Measurements from ENCODE around the gene DCDC2B. TPM values are rescaled to one million over a fixed set of nuclear protein-coding genes. Genes with fewer than 3 reads are reported as not detected.
"Not testable (repeated sequence)": the region's sequence is repeated elsewhere in the genome, so short reads cannot be mapped to it uniquely, and the experiment has no call there.

DCDC2B gene
- total and polyA plus RNA-seq, 4 donors: not detected

DNA sequence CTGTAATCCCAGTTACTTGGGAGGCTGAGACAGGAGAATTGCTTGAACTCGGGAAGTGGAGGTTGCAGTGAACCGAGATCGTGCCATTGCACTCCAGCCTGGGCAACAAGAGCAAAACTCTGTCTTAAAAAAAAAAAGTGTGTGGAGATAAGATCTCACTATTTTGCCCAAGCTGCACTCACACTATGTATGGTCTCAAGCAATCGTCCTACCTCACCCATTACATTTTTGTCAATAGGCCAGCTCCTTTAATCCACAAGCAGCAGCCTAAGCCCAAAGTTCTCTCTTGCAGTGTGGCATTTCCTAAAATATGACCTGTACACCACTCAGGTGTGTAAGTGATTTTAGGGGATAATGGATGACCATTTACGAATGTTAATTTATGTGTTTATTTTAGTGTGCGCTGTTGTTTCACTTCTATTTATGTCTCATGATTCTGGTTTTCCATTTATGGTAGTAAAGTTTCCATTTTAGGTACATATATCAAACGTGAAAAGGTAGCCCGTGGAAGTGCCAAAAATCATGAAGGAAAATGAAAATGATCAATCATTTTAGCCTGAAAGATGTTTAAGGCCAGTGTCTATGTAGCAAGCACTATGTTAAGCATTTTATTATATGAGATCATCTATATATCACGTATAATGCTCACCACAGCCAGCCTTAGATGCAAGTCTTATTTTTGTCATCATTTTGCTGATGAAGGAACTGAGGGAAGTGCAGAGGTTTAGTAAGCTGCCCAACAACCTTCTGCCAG, 47.8 kb downstream of the DCDC2B start:
- H3K27me3 ChIP-seq (ENCODE audit: control insufficient read depth in 1 of 2, insufficient read depth in 2 of 2, low read length in 1 of 2): no peaks in the 10 kb centered on the region
- H3K4me1 ChIP-seq (ENCODE audit: control insufficient read depth in 1 of 2, insufficient read depth in 2 of 2, low read length in 2 of 2): no peaks in the 10 kb centered on the region
- DNase-seq (no peak), ATAC-seq (ENCODE audit: low FRiP score) (no peak)
- no peaks in the 10 kb centered on the region for H3K9me3 ChIP-seq (ENCODE audit: control insufficient read depth, low read length)
- no peak overlapping the region for H3K4me3 ChIP-seq (ENCODE audit: low read length in 2 of 2)
- intact Hi-C loops (cut with DNase I): no loop called here
- 60 to 64% methylated on average over 9 of the region's 9 CpGs for WGBS, 2 donors
- no peak overlapping the region for H3K27ac ChIP-seq (ENCODE audit: low read depth in 1 of 2, low read length in 2 of 2)
- no peaks in the 10 kb centered on the region for H3K36me3 ChIP-seq (ENCODE audit: control insufficient read depth in 1 of 2, insufficient read depth in 2 of 2, low read length in 1 of 2)

GRCh38 chr1:32257227-32257508, 48.3 kb downstream of the DCDC2B start:
- no peaks in the 10 kb centered on the region for H3K27me3 ChIP-seq (ENCODE audit: control insufficient read depth in 1 of 2, insufficient read depth in 2 of 2, low read length in 1 of 2)

GRCh38 chr1:32263236-32263593, 54.3 kb downstream of the DCDC2B start:
- intact Hi-C loops (cut with DNase I); DNase-seq; H3K36me3 ChIP-seq (ENCODE audit: control insufficient read depth in 1 of 2, insufficient read depth in 2 of 2, low read length in 1 of 2); ATAC-seq (ENCODE audit: low FRiP score); H3K4me1 ChIP-seq (ENCODE audit: control insufficient read depth in 1 of 2, insufficient read depth in 2 of 2, low read length in 2 of 2); H3K4me3 ChIP-seq (ENCODE audit: low read length in 2 of 2); H3K27me3 ChIP-seq (ENCODE audit: control insufficient read depth in 1 of 2, insufficient read depth in 2 of 2, low read length in 1 of 2); H3K9me3 ChIP-seq (ENCODE audit: control insufficient read depth, low read length); H3K27ac ChIP-seq (ENCODE audit: low read depth in 1 of 2, low read length in 2 of 2): not testable (repeated sequence)
- 95 to 97% methylated on average over 4 of the region's 4 CpGs for WGBS, 2 donors

More at GRCh38 chr1:32257227-32257508, 48.3 kb downstream of the DCDC2B start:
- Histone ChIP-seq H3K4me1 (ENCODE audit: control insufficient read depth in 1 of 2, insufficient read depth in 2 of 2, low read length in 2 of 2) (no peaks in the 10 kb centered on the region), H3K9me3 (ENCODE audit: control insufficient read depth, low read length) (no peaks in the 10 kb centered on the region), H3K27ac (ENCODE audit: low read depth in 1 of 2, low read length in 2 of 2) (no peak overlapping the region), H3K4me3 (ENCODE audit: low read length in 2 of 2) (no peak overlapping the region), H3K36me3 (ENCODE audit: control insufficient read depth in 1 of 2, insufficient read depth in 2 of 2, low read length in 1 of 2) (no peaks in the 10 kb centered on the region)
- ATAC-seq (ENCODE audit: low FRiP score) (no peak), DNase-seq (no peak)
- 87 to 89% methylated on average over 6 of the region's 6 CpGs for WGBS, 2 donors
- intact Hi-C loops (cut with DNase I): no loop called here

GRCh38 chr1:32263744-32264143, 54.9 kb downstream of the DCDC2B start:
- ATAC-seq (ENCODE audit: low FRiP score): no peak
- WGBS, 2 donors: 91 to 92% methylated on average over 4 of the region's 4 CpGs
- Histone ChIP-seq H3K27me3 (ENCODE audit: control insufficient read depth in 1 of 2, insufficient read depth in 2 of 2, low read length in 1 of 2) (no peaks in the 10 kb centered on the region), H3K4me3 (ENCODE audit: low read length in 2 of 2) (no peak overlapping the region), H3K27ac (ENCODE audit: low read depth in 1 of 2, low read length in 2 of 2) (no peak overlapping the region), H3K36me3 (ENCODE audit: control insufficient read depth in 1 of 2, insufficient read depth in 2 of 2, low read length in 1 of 2) (no peaks in the 10 kb centered on the region), H3K4me1 (ENCODE audit: control insufficient read depth in 1 of 2, insufficient read depth in 2 of 2, low read length in 2 of 2) (peaks cover 0 to 2% of the 10 kb centered on the region in 2 donors), H3K9me3 (ENCODE audit: control insufficient read depth, low read length) (no peaks in the 10 kb centered on the region)
- intact Hi-C loops (cut with DNase I): no loop called here
- no peak for DNase-seq

Other genes starting within 250 kb of the DCDC2B start
- 10 to 100 TPM; 84.9 to 91.2 TPM for gene KHDRBS1, start 195.2 kb upstream of the DCDC2B start, total RNA-seq
- gene KHDRBS1, start 195.2 kb upstream of the DCDC2B start, polyA plus RNA-seq: 10 to 100 TPM; 57.0 to 61.8 TPM
- 10 to 100 TPM; 14.1 to 21.1 TPM for gene TMEM39B, start 136.2 kb upstream of the DCDC2B start, total RNA-seq
- 10 to 100 TPM in 1 of 2 donors, 1 to 10 TPM in 1; 3.5 to 16.6 TPM for gene TMEM39B, start 136.2 kb upstream of the DCDC2B start, polyA plus RNA-seq
- 10 to 100 TPM; 58.4 to 66.2 TPM for gene KPNA6, start 101.0 kb upstream of the DCDC2B start, total RNA-seq
- gene KPNA6, start 101.0 kb upstream of the DCDC2B start, polyA plus RNA-seq: 10 to 100 TPM in 1 of 2 donors, 1 to 10 TPM in 1; 8.8 to 11.0 TPM
- 10 to 100 TPM; 46.7 to 55.5 TPM for gene TXLNA, start 29.4 kb upstream of the DCDC2B start, total RNA-seq
- gene TXLNA, start 29.4 kb upstream of the DCDC2B start, polyA plus RNA-seq: 10 to 100 TPM; 14.3 to 23.9 TPM
- gene CCDC28B, start 8.5 kb upstream of the DCDC2B start, total RNA-seq: 1 to 10 TPM; 4.8 to 7.1 TPM
- 10 to 100 TPM in 1 of 2 donors, 1 to 10 TPM in 1; 2.8 to 10.5 TPM for gene CCDC28B, start 8.5 kb upstream of the DCDC2B start, polyA plus RNA-seq
- 1 to 10 TPM in 1 of 2 donors, under 1 TPM in 1; 0.62 to 1.4 TPM for gene IQCC, start 3.4 kb upstream of the DCDC2B start, total RNA-seq
- gene IQCC, start 3.4 kb upstream of the DCDC2B start, polyA plus RNA-seq: 1 to 10 TPM in 1 of 2 donors, under 1 TPM in 1; 0.50 to 2.4 TPM
- 10 to 100 TPM; 18.0 to 24.3 TPM for gene TMEM234, start 13.3 kb downstream of the DCDC2B start, total RNA-seq
- gene TMEM234, start 13.3 kb downstream of the DCDC2B start, polyA plus RNA-seq: 10 to 100 TPM; 10.4 to 21.0 TPM
- gene EIF3I, start 13.3 kb downstream of the DCDC2B start, total RNA-seq: 100 to 1,000 TPM; 102 to 108 TPM
- gene EIF3I, start 13.3 kb downstream of the DCDC2B start, polyA plus RNA-seq: 100 to 1,000 TPM; 127 to 141 TPM
- 10 to 100 TPM in 1 of 2 donors, 1 to 10 TPM in 1; 9.6 to 11.8 TPM for gene FAM167B, start 38.1 kb downstream of the DCDC2B start, total RNA-seq
- gene FAM167B, start 38.1 kb downstream of the DCDC2B start, polyA plus RNA-seq: 1 to 10 TPM; 3.6 to 3.8 TPM
- gene LCK, start 42.2 kb downstream of the DCDC2B start, total RNA-seq: 1 to 10 TPM; 2.4 to 4.6 TPM
- gene LCK, start 42.2 kb downstream of the DCDC2B start, polyA plus RNA-seq: 1 to 10 TPM in 1 of 2 donors, under 1 TPM in 1; 0.18 to 1.6 TPM
- gene HDAC1, start 83.0 kb downstream of the DCDC2B start, total RNA-seq: 10 to 100 TPM; 47.9 to 55.5 TPM
- 10 to 100 TPM; 37.2 to 65.5 TPM for gene HDAC1, start 83.0 kb downstream of the DCDC2B start, polyA plus RNA-seq
- 10 to 100 TPM; 31.0 to 34.7 TPM for gene MARCKSL1, start 127.1 kb downstream of the DCDC2B start, total RNA-seq
- 10 to 100 TPM in 1 of 2 donors, 1 to 10 TPM in 1; 4.7 to 10.1 TPM for gene MARCKSL1, start 127.1 kb downstream of the DCDC2B start, polyA plus RNA-seq
- 10 to 100 TPM in 1 of 2 donors, 1 to 10 TPM in 1; 6.5 to 11.7 TPM for gene FAM229A, start 153.4 kb downstream of the DCDC2B start, total RNA-seq
- gene FAM229A, start 153.4 kb downstream of the DCDC2B start, polyA plus RNA-seq: 10 to 100 TPM in 1 of 2 donors, 1 to 10 TPM in 1; 2.3 to 40.1 TPM
- 1 to 10 TPM; 1.7 to 2.2 TPM for gene TSSK3, start 153.4 kb downstream of the DCDC2B start, total RNA-seq
- under 1 TPM in 1 of 2 donors, not detected in 1; 0.41 TPM for gene TSSK3, start 153.4 kb downstream of the DCDC2B start, polyA plus RNA-seq
- 10 to 100 TPM; 55.2 to 62.8 TPM for gene BSDC1, start 185.4 kb downstream of the DCDC2B start, total RNA-seq
- 10 to 100 TPM; 26.4 to 42.9 TPM for gene BSDC1, start 185.4 kb downstream of the DCDC2B start, polyA plus RNA-seq